Loucy (cell line): ENCODE results near the gene PLEKHA5.
"Not testable (repeated sequence)": the region's sequence is repeated elsewhere in the genome, so short reads cannot be mapped to it uniquely, and the experiment has no call there.

Experiments
- H2AFZ ChIP-seq: fragments of 200-600 bp; sonication (generic); 2 replicates; pipeline ENCODE4 v1.6.0; 2016; ENCODE audit warnings: antibody characterized with exemption, mild to moderate bottlenecking, low read length, moderate library complexity
- H3F3A ChIP-seq: fragments of 200-600 bp; 2 replicates; pipeline ENCODE4 v1.6.0; 2016; ENCODE audit warnings: antibody characterized with exemption, low read depth, mild to moderate bottlenecking
- H3K27me3 ChIP-seq: fragments of 200-600 bp; sonication (generic); 2 replicates; pipeline ENCODE4 v1.6.1; 2014; ENCODE audit warnings: low read length, mild to moderate bottlenecking; ENCODE audit not compliant: insufficient read depth, poor library complexity, severe bottlenecking
- H3K36me3 ChIP-seq: fragments of 200-600 bp; sonication (generic); 2 replicates; pipeline ENCODE4 v1.6.1; 2016; ENCODE audit warnings: low read length; ENCODE audit not compliant: insufficient read depth
- H3K4me1 ChIP-seq: fragments of 200-600 bp; sonication (generic); 2 replicates; pipeline ENCODE4 v1.5.1; 2014; ENCODE audit warnings: low read length, mild to moderate bottlenecking; ENCODE audit not compliant: insufficient read depth, poor library complexity, severe bottlenecking
- H3K4me2 ChIP-seq: fragments of 200-600 bp; sonication (generic); 2 replicates; pipeline ENCODE4 v1.6.0; 2014; ENCODE audit warnings: antibody characterized with exemption, low read length, low read depth, mild to moderate bottlenecking; ENCODE audit not compliant: poor library complexity, severe bottlenecking
- H3K4me3 ChIP-seq: fragments of 200-600 bp; sonication (generic); 2 replicates; pipeline ENCODE4 v1.5.1; 2014; ENCODE audit warnings: low read length, mild to moderate bottlenecking, mixed read lengths; ENCODE audit not compliant: poor library complexity, severe bottlenecking
- H3K79me2 ChIP-seq: fragments of 200-600 bp; sonication (generic); 2 replicates; pipeline ENCODE4 v1.6.1; 2014; ENCODE audit warnings: low read length; ENCODE audit not compliant: insufficient read depth
- H3K9ac ChIP-seq: fragments of 200-600 bp; sonication (generic); 2 replicates; pipeline ENCODE4 v1.6.0; 2014; ENCODE audit warnings: mild to moderate bottlenecking, low read depth, low read length, moderate library complexity; ENCODE audit not compliant: poor library complexity, severe bottlenecking
- H3K9me2 ChIP-seq: fragments of 200-600 bp; sonication (generic); replicated peaks from 2 replicates; pipeline ENCODE4 v1.6.1; 2016; ENCODE audit warnings: low read depth, low read length, mixed read lengths
- H3K9me3 ChIP-seq: fragments of 200-600 bp; sonication (generic); 2 replicates; pipeline ENCODE4 v1.6.1; 2014; ENCODE audit warnings: mild to moderate bottlenecking, antibody characterized with exemption, low read length, low read depth; ENCODE audit not compliant: insufficient read depth
- H4K20me1 ChIP-seq: fragments of 200-600 bp; sonication (generic); 2 replicates; pipeline ENCODE4 v1.6.0; 2014; ENCODE audit warnings: antibody characterized with exemption, low read length, mild to moderate bottlenecking; ENCODE audit not compliant: insufficient read depth, poor library complexity, severe bottlenecking
- CTCF ChIP-seq: fragments of 200-600 bp; sonication (generic); conservative IDR thresholded peaks from 2 replicates; pipeline ENCODE4 v1.5.1; 2014; ENCODE audit warnings: mild to moderate bottlenecking, antibody characterized with exemption, low read length
- EZH2phosphoT487 ChIP-seq: fragments of 200-600 bp; IDR thresholded peaks from 2 replicates; pipeline ENCODE4 v1.6.1; 2018; ENCODE audit warnings: antibody characterized with exemption, mild to moderate bottlenecking, moderate library complexity, borderline replicate concordance

The PLEKHA5 gene

GRCh38 chr12:19397534-19397933, 268.0 kb downstream of the PLEKHA5 start:
- no peaks in the 10 kb centered on the region for H3K27me3 ChIP-seq
- H3K4me1 ChIP-seq, result no peaks in the 10 kb centered on the region
- H3K36me3 ChIP-seq, result no peaks in the 10 kb centered on the region
- H3K79me2 ChIP-seq, result no peaks in the 10 kb centered on the region
- H3K9me2 ChIP-seq, result no peaks in the 10 kb centered on the region
- no peak for TF ChIP-seq CTCF
- no peak for TF ChIP-seq EZH2phosphoT487
- no peaks in the 10 kb centered on the region for H3F3A ChIP-seq
- no peak overlapping the region for H3K4me2 ChIP-seq
- H3K4me3 ChIP-seq, result no peak overlapping the region
- H3K9ac ChIP-seq, result no peak overlapping the region
- no peak overlapping the region for H2AFZ ChIP-seq
- no peaks in the 10 kb centered on the region for H3K9me3 ChIP-seq
- no peaks in the 10 kb centered on the region for H4K20me1 ChIP-seq

- Histone ChIP-seq H4K20me1 (no peaks in the 10 kb centered on the region), H3K9me2 (no peaks in the 10 kb centered on the region), H3F3A (no peaks in the 10 kb centered on the region), H3K9ac (no peak overlapping the region), H3K4me3 (no peak overlapping the region), H3K9me3 (no peaks in the 10 kb centered on the region), H3K4me2 (no peak overlapping the region), H3K4me1 (no peaks in the 10 kb centered on the region), H2AFZ (no peak overlapping the region), H3K36me3 (no peaks in the 10 kb centered on the region), H3K27me3 (no peaks in the 10 kb centered on the region), H3K79me2 (no peaks in the 10 kb centered on the region)
- no peak for TF ChIP-seq EZH2phosphoT487
- TF ChIP-seq CTCF, result no peak
Observed at GRCh38 chr12:19398376-19399363, 269.1 kb downstream of the PLEKHA5 start.

- H3K9me3 ChIP-seq, H3K79me2 ChIP-seq, H3K9ac ChIP-seq, H3F3A ChIP-seq, H3K4me2 ChIP-seq, H3K4me1 ChIP-seq, H3K9me2 ChIP-seq, H3K4me3 ChIP-seq, H3K27me3 ChIP-seq, H4K20me1 ChIP-seq, H2AFZ ChIP-seq, H3K36me3 ChIP-seq: not testable (repeated sequence)
Observed at GRCh38 chr12:19400649-19401285, 271.2 kb downstream of the PLEKHA5 start.
